Measurements from ENCODE around the gene FAM117A.
A peak's percentile ranks its signal among the peaks of the same experiment; 100 is the strongest.

The FAM117A gene

DNA sequence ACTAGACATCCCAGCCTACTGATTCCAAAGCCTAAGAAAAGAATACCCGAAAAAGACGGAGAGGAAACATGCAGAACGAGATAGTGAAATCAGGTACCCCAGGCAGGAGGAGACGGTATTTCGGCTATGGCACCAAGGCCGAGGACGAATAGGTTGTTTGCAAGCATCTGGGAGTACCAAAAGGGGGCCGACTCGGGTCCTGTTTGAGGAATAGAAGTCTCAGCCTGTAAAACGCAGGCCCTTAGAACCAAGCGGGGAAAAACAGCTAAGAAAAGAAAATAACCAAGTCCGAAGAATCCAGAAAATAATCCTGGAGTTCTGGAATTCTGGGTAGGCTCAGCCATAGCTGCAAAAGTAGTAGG is 56.7 kb downstream of the FAM117A start:
- no peak for FAIRE-seq

DNA sequence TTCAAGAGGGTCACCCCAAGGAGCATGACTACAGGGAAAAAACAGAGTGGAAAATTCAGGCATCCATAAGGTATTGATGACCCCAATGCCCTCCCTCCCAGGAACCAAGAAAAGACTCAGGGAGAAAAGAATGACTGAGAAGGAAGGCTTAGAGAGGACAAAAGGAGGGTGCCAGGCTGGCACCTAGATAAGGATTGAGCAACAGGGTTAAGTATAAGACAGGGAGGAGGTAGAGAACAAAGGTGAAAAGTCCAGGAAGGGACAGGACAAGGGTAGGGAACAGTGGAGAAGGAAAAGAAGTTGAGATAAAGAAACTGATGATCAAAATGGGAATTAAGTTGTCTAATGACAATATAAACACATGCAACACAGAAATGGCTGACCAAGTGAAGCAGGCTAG is 58.7 kb downstream of the FAM117A start:
- FAIRE-seq = no peak

DNA sequence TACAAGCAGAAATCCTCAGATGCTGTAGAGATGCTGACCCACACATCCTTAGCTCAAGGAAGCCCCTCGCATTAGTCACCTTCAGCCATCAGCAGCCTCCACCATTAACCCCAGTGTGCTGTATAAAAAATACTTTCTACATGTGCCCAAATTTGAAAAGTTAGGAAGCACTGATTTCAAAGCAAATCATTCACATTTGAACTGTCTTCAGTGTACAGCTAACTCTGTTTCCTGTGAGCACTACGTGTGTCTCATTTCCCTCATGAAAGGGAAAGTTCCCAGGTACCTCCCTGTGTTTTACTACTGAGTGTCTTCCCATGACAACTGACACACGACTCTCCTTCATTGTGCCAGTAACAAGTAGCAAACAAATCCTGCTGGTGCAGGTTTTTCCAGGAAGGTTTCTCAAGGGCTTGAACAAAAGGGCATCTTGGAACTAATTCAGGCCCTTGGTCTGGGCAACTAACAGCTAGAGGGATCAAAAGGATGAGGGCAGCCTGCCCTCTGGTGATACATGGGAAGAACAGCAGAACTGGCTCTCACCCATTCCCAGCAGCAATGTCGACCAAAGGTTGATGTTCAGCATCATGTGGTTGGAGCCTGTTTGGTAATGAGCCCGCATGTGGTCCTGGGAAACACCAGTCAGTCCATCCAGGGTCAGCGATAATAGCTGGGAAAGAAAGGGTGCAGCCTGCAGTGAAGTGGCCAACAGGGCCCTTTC is 60.2 kb downstream of the FAM117A start:
- no peak for FAIRE-seq

DNA sequence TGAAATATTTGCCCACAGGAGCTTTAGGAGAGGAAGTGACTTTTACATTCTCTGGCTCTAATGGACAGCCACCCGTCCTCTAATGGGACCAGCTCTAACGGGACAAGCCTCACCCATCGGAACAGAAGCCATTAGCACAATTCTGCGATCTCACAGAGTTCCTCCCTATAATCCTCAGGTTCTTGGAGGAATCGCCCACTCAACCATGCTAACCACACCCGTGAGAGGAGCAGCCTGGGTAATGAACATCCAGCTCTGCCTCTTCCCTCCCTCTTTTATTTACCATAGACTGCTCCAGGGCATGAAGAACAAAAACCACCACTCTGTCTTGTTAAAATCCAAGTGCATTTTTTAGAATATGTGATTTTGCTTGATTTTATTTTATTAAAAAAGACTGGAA is 63.0 kb downstream of the FAM117A start:
- no peak for FAIRE-seq

DNA sequence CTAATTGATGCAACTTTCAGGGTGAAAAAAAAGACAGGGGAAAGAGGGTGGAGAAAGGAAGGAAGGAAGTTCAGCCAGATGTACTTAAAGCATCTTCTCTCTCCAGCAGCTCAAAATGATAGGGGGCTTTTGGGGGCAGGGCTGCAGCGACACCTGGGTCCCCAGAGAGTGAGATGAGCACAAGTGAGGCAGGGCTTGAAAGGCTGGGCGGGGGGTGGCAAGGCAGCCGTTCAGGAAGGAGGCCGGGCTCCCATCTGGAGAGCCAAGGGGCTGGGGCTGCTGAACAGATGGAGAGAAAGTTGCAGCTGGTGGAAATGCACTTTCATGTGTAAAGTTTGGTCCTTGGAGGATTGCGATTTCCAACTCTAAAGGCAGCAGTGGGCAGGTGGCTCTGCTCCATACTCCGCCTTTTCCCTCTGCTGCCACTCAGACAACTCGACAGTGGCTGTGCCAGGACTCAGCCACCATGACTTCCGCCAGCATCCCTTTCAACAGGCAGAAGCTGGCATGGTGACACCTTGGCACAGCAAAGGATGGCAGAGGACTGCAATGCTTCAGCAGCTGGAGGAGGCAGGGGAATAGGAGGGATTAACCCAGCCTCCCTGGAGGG is 63.9 kb downstream of the FAM117A start:
- FAIRE-seq = no peak

DNA sequence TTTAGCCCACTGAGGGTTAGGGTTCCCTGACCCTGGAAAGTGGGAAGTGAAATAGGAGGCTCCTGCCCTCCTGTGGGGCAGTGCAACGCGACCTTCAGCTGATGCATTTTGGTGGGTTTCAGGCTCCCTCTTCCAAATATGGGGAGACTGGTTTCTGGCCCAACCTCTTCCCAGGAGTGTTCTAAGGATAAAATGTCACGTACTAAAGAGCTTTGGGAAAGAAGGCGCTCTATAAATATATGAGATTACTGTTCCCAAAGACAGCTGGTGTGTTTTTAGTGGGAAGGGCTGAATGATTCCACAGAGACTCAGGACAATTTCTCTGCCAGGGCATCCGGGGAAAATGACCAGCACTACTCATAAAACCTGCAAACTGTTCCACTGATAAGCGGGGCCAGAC is 65.9 kb downstream of the FAM117A start:
- no peak for FAIRE-seq

DNA sequence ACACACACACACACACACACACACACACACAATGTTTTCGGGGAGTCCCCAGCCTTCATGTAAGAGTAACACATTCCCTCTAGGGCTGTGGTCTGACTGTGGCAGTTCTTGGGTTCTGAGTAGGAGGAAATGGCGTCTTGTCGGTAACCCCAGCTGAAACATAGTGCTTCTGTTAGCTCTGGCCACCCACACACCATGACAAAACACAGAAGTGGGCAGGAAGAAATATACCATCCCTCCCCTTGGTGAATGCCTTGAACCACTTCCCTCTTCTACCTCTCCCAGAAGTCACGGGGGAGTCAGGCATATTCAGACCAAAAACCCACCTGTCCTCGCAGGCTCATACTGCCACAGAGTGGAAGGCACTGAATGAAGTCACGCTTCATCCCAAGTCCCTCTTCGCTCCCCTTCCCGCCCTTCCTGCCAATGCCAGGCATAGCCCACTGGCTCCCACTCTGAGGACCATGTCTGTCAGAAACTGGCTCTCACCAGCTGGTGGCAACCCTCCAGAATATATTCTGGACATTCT is 67.6 kb downstream of the FAM117A start:
- FAIRE-seq = no peak

DNA sequence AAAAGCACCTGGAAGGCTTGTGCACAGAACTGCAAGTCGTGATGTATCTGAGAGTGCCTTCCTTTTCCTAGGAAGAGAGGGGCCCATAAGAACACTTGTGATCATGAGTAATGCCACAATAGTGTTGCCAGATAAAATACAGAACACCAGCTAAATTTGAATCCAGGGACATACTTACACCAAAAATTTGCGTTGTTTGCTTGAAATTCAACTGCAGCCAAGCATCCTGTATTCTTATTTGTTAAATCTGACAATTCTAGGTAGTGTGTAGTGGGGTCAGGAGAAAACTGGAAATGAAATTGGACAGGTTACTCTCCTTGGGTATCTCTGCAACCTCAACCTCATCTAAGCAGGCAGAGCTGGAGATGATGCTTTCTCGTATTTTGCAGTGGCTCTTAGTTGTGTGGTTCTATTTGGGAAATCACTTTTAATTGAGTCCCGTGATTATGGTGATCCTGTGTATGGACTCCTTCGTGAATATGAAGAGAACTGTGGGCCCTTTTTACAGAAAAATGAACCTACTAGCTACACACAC is 68.2 kb downstream of the FAM117A start:
- no peak for FAIRE-seq

DNA sequence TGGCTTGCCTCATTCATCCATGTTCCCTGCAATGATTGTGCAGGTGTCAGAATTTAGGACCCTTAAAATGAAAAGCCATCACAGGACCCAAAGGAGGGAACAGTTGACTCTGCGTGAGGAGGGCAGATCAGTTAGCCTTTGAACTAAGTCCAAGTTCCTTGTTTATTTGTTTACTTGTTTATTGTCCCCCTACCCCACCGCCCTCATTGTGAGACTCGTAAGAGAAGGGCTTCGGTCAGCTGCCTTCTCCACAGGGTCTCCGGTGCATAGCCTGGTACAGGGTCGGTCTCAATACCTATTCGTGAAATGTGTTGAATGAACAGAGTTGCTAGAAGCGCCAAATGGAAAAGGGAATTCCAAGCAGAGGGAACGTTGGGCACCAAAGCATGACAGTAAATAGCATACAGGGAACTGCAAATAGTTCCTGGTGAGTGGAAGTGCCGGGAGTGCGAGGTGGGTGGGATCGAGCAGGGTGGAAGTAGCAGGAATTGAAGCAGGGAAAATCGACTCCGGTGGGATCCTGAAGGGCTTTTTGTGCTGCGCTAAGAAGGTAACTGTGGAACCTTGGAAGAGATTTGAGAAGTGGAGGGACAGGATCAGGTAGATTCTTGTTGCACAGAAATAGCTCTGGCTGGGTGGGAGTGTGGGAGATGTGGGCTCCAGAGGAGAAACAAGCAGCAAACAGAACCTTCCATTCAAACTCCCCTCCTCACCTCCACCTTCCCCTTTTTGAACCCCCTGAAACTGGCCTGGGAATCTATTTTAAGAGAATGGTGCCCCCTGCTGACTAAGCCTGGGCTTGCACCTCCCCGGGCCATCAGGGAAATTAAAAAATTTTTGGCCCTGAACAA is 68.9 kb downstream of the FAM117A start:
- no peak for FAIRE-seq

DNA sequence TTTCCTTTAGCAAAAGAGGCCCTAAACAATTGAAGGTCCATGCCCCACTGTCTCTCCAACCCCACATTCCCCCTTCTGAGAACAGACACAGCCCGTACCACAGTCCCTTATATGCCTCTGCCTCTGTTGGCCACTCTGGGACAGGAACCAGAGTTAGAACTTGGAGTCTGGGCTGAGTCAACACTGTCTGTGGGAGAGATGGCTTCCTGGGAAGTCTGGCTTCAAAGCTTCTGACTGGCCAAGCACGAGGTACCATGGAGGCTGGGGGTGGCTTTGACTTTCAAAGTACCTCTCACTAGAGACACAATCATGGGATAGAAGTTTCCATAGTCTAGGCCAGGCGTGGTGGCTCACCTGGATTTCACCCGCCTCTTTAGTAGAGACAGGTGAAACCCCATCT is 71.2 kb downstream of the FAM117A start:
- FAIRE-seq = no peak

DNA sequence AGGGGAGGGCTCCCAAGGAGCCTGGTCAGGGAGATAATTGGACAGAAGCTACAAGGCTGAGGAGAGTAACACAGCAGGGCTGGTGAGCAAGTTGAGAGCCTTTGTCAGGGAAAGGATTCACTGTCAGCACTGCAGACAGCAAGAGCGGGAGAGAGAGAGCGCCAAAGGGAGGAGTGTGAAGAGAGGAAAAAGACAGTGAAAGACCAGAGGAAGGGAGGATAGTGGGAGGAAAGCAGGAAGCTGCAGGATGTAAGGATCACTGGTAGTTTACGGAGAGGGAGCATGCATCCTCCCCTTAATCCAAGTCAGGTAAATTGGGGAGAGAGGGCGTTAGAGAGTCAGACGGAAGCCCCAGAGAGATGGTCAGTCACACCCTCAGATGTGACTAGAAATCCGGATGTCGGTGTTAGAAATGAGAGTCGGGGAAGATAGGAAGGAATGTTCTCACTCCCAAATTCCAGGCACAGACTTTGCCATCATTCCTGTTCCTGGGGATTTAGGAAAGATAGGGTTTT is 72.2 kb downstream of the FAM117A start:
- no peak for FAIRE-seq

DNA sequence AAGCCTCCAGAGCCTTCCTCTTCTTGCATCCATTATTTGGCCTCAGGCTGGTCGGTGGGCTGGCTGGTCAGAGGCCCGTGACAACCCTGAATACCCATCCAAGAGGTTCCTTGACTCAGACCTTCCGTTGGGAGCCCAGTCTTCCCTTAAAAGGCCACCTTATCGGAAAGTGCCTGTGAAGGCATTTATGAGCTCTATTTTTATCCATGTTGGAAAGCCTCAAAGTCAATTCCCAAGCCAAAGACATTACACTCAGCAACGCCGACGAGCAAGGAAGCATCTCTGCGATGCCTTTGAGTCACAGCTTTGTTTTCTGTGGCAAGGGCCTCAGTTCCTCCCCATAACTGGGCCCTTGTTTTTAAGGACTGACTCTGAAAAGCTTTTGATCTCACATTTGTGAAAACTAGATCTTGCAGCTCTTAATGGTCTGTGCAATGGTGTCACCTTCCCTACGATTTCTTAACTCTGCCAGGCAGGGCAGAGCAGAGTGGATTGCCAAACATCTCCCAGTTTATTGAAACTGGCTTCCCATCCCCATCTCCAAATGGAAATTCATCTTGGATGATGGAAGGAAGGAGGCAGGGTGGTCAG is 72.8 kb downstream of the FAM117A start:
- no peak for FAIRE-seq

DNA sequence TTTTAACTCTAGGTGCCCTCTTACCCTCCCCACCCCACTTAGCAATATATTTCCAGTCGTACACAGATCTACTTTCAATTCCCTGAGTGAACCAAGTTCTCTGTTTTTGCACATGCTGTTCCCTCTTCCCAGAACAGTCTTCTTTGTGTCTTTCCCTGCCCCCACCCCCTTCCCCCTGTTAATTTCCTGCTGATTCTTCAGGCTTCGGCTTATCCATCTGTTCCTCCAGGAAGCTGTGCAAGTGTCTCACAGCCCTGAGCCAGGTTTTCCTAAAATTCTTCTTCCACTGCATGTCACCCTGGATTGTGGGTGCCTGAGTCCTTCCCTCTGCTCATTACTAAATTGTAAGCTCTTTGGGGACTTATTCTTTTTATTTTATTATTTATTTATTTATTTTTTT is 73.7 kb downstream of the FAM117A start:
- no peak for FAIRE-seq

DNA sequence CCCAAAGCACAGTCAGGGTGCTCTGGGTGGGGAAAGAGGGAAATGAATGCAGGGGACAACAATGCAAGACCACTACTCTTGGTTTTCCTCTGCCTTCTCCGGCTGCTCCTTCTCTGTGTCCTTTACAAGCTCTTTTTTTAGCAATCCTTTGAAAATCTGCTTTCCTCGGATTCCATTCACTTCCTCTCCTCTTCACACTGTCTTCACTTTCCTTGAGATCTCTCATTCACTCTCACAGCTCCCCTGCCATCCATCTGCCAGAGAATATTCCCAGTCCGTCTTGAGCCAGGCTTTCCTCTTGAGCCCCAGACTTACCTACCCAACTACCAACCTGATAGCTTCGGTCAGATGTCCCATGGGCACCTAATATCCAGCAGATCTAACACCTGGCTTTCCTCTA is 75.1 kb downstream of the FAM117A start:
- FAIRE-seq = no peak

DNA sequence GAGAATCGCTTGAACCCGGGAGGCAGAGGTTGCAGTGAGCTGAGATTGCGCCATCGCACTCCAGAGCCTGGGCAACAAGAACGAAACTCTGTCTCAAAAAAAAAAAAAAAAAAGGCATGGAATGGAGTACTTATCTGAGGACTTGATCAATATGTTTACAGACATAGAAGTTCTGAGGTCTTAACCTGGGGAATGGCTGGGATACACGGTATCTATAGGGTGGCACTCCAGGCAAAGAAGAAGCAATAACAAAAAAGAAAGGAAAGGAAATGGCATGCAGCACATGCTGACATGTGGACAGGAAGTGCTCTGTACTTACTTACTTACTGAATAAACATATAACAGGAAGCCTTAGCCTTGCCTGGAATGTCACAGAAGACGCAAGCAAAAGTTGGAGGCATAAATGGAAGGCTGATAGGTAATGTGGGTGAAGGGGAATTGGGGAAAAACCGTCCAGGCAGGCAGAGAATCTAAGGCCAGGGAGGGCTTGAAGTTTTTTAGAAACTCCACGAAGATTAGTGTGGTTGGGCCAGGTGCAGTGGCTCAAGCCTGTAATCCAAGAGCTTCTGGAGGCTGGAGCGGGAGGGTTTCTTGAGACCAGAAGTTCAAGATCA is 75.9 kb downstream of the FAM117A start:
- no peak for FAIRE-seq

DNA sequence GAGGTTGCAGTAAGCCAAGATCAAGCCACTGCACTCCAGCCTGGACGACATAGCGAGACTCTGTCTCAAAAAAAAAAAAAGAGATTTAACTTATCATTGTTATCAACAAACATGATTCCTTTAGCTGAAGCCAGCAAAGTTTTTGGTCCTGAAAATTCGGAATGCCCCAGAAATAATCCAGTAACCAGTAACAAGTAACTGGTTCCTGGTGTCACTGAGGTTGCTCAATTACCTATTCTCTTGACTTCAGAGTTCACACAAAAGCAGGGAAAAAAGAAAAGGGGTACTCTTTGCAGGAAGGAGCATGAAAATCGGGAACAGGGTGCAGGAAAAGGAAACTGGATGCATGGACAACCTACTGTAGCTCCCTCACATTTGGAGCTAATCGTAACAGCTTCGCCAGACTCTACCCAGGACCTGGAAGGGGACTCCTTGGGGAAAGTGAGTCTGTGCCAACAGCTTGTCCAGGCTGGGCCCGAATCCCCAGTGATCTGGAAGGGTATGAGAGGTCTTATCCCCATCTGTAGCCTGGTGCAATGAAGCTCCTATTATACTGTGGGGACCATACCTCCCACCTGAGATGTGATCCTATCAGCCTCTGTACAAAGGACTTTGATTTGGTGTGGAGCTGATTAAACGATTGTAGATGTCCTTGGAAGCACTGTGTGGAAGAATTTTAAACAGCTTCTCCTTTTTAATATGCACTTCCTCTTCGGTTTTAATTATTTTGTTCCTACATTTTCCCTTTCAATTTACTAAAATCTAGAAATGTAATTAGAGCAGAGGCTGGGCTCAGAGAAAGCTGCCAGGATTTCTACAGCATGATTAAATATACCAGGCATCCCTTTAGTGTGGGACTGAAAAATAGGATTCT is 82.6 kb downstream of the FAM117A start:
- no peak for FAIRE-seq

DNA sequence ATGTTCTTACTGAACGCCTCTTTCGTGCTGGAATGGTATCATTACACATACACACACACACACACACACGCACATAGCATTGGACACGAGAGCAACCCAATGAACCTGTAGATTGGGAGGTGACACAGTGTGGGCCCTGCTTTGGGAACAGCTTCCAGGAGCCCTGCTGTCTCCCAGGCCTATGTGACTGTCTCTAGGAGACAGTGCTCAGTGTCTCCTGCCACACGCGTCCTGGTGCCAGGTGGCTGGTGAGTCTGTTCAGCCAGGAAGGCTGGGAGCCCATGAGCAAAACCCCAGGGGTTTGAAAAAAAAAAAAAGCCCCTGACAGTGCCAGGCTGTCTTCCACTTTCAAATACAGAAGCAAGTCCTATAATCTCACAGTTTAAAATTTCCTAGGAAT is 83.6 kb downstream of the FAM117A start:
- no peak for FAIRE-seq

DNA sequence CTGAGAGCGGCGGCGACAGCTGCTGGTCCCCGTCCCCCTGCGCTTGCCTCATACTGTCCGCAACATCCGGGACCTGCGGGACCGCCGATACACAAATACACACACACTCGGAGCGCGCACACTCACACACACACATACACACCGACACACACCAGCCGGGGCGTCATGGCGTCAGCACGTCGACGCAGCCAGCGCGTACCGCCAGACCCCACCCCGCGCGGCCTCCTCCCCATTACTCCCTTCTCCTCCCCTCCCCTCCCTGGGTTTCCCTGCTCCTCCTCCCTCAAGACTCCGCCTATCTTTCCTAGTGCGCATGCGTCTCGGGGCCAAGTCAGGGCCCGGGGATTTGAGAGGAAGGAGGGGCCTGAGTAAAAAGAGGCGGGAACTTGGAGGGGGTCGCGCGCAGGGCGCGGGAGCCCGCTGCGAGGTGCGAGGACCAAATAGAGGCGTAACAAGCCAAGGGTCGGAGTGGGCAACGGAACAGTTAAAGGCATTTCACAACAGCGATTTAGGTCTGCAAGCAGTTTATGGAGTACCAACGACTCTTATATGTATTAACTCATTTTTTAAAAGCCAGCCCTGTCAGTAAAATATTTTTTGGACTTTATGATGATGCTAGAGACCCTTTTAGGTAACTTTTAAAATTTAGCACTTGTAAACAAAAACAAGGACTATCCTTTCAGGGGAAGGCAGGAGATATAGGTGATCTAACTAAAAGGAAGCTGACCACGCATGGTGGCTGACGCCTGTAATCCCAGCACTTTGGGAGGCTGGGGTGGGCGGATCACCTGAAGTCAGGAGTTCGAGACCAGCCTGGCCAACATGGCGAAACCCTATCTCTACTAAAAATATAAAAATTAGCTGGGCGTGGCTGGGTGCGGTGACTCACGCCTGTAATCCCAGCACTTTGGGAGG is 85.7 kb downstream of the FAM117A start, which contains the start of gene SPOP:
Gene SPOP, minus strand, starts transcription at position 165 of the 915 bp plus-strand sequence. CDS start 55,287 bp downstream, outside the sequence.
- peak; percentile 63 for FAIRE-seq

DNA sequence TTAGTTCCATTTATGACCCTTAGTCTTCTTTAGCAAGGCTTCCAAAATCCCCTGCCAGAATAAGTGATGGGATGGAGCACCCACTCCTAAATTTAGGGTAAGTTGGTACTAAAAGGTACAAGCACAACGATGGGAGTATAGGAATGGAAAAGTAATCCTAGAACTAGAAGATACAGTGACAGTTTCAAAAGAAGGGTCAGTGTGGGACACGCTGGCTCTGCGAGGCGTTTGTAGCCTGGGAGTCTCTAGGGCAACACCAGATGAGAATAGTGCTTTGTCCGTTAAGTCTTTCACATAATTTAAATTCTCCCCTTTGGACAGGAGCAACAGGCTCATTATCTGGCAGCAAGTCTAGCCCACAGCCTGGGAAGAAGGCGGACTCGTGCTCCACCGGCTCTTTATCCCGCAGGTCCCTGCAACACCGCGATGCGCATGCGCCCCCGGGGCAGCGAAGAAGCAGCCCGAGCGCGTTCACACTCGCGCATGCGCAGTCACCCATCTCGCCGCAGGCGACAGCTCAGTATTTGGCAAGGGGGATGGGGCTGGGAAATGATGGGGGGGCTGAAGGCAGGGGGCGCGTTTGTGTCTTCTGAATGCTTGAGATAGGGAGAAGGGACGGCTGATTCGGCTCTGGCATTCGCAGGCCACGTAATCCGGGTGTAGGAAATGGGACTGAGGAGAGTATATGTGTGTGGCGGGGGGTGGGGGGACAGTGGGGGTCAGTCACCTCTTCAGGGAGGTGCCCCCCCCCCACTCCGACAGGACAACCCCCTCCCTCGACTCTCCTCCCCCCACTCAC is 86.6 kb downstream of the FAM117A start:
- FAIRE-seq = no peak

All from endometrium (tissue), 2 donors.